Activated CD8-positive, alpha-beta memory T cell treated with anti-CD3 and anti-CD28 coated beads for 24 hours (primary cell): ENCODE results near the gene FBXL22.
"Not testable (repeated sequence)": the region's sequence is repeated elsewhere in the genome, so short reads cannot be mapped to it uniquely, and the experiment has no call there.

Source experiments
- DNase-seq: peaks from one replicate; pipeline ENCODE4 v3.0.0-alpha.2; 2020

The FBXL22 gene

GRCh38 chr15:63617627-63618026 lies 20.4 kb downstream of the FBXL22 start:
- not testable (repeated sequence) for DNase-seq

- not testable (repeated sequence) for DNase-seq
Observed at GRCh38 chr15:63620760-63621159, 23.6 kb downstream of the FBXL22 start.

GRCh38 chr15:63623232-63623969 lies 26.2 kb downstream of the FBXL22 start:
- no peak for DNase-seq

GRCh38 chr15:63626955-63627354 lies 29.8 kb downstream of the FBXL22 start:
- DNase-seq, result no peak

GRCh38 chr15:63628123-63628822 lies 31.1 kb downstream of the FBXL22 start:
- no peak for DNase-seq

GRCh38 chr15:63630036-63630751 lies 33.0 kb downstream of the FBXL22 start:
- DNase-seq, result no peak

GRCh38 chr15:63633312-63633711 lies 36.1 kb downstream of the FBXL22 start:
- DNase-seq, result no peak

- no peak for DNase-seq
Observed at GRCh38 chr15:63634154-63634553, 37.0 kb downstream of the FBXL22 start.

GRCh38 chr15:63636518-63637061 lies 39.4 kb downstream of the FBXL22 start:
- DNase-seq, result no peak

GRCh38 chr15:63638839-63639238 lies 41.7 kb downstream of the FBXL22 start:
- DNase-seq, result no peak

- no peak for DNase-seq
Observed at GRCh38 chr15:63640146-63640545, 43.0 kb downstream of the FBXL22 start.
